Lower leg skin (tissue), 4 donors: ENCODE measurements around the gene GSN. TPM values are rescaled to one million over a fixed set of nuclear protein-coding genes. Genes with fewer than 3 reads are reported as not detected.

Experiments
- DNase-seq, 2 donors: peaks; one replicate each; pipeline ENCODE4 v3.0.0-alpha.2; 2019; ENCODE audit warnings: low spot score in 2 of 2
- H3K4me3 ChIP-seq: fragments of 200-600 bp; sonication (generic); 2 replicates; pipeline ENCODE4 v1.5.1; 2017; ENCODE audit warnings: mild to moderate bottlenecking, low read depth; ENCODE audit not compliant: poor library complexity, severe bottlenecking
- CTCF ChIP-seq, 3 donors: fragments of 450-650 bp; IDR thresholded peaks; one replicate each; pipeline ENCODE4 v1.5.1; 2016; ENCODE audit warnings: antibody characterized with exemption in 3 of 3, mild to moderate bottlenecking in 3 of 3, moderate library complexity in 2 of 3
- POLR2A ChIP-seq, 2 donors: fragments of 450-650 bp; IDR thresholded peaks; one replicate each; pipeline ENCODE4 v1.6.1; 2016 to 2017; ENCODE audit warnings: antibody characterized with exemption in 2 of 2, mild to moderate bottlenecking in 1 of 2, moderate library complexity in 1 of 2
- WGBS, 2 donors: methylation state at CpG; one replicate each; pipeline ENCODE4 v1.1.5; 2018; 5-methylcytosine and 5-hydroxymethylcytosine counted together
- intact Hi-C: fragments of 100-400 bp; cut with DNase I; formaldehyde crosslinking; loops from one replicate; pipeline ENCODE4 v1.15.0; 2023; ENCODE audit warnings: low total_unique reads
- total RNA-seq, 4 donors: library from RNA; depleted of rRNA; stranded (reverse); fragments of >200 nt; gene quantifications; one replicate each; pipeline ENCODE4 v1.1.0, GENCODE V29; 2016

Gene GSN
- total RNA-seq, 4 donors from 2014 or later = 835 to 2,031 (median 1,042) TPM

DNA sequence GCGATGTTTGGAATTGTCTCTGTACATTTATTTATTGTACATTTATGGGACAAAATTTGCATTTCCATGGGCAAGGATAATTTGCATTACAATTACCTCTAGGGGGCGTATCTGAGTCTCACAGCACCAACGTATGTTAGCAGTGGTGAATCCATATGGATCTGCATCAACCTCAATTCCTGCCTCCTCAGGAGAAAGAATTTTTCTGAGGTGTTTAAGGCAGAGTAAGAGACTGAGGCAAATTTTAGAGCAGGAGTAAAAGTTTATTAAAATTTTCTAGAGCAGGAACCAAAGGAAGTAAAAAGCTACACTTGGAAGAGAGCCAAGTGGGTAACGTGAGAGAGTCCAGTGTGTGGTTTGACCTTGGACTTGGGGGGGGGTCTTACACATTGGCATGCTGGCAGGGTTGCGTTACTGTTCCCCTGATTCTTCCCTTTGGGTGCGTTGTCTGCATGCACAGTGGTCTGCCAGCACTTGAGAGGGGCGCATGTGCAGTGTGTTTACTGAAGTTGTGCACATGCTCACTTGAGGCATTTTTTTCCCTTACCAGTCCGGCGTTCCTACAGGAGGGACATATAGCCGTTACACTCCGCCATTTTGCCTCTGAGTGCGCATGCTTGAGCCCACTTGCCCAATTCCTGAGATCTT is 45.3 kb upstream of the GSN start:
- intact Hi-C loops = loop anchor here (5.0 kb wide), 1 partner anchor 35 kb away; no protein-coding TSS in a partner anchor
- no peak for DNase-seq
- H3K4me3 ChIP-seq = no peak overlapping the region
- TF ChIP-seq POLR2A (IDR thresholded peaks at IDR 0.05) (no peak), CTCF (IDR thresholded peaks at IDR 0.05) (no peak)
- 62 to 64% methylated on average over 12 of the region's 12 CpGs for WGBS, 2 donors

DNA sequence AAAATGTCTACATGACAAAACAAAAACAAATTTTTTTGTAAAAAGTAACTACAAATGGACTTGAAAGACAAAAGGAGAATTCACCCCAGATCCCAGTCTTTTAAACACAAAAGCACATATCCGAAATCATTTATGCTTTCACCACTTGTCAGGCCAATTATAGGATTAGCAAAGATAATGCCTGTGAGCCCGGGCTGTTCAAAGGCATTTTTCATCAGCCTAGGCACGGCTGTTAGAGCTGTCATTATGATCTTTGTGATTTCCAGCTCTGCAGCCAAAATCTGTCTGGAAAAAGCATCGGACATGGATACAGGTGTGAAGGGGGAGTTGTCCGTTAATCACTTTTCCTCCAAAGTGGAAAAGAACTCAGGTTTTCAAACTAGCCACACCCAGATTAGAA is 42.7 kb upstream of the GSN start:
- no peak overlapping the region for H3K4me3 ChIP-seq
- no peak for DNase-seq
- no peak for TF ChIP-seq CTCF (IDR thresholded peaks at IDR 0.05)
- TF ChIP-seq POLR2A (IDR thresholded peaks at IDR 0.05) = no peak
- intact Hi-C loops = no loop called here
- WGBS, 2 donors = 71 to 86% methylated on average over 5 of the region's 5 CpGs

GRCh38 chr9:121226175-121226574 is 41.8 kb upstream of the GSN start:
- intact Hi-C loops = no loop called here
- TF ChIP-seq CTCF (IDR thresholded peaks at IDR 0.05) (no peak), POLR2A (IDR thresholded peaks at IDR 0.05) (no peak)
- 76 to 91% methylated on average over 2 of the region's 2 CpGs for WGBS, 2 donors
- no peak for DNase-seq
- no peak overlapping the region for H3K4me3 ChIP-seq

GRCh38 chr9:121227862-121228261 is 40.1 kb upstream of the GSN start:
- DNase-seq = no peak
- H3K4me3 ChIP-seq = no peak overlapping the region
- no peak for TF ChIP-seq CTCF (IDR thresholded peaks at IDR 0.05)
- TF ChIP-seq POLR2A (IDR thresholded peaks at IDR 0.05) = no peak
- intact Hi-C loops = no loop called here
- WGBS, 2 donors = 73 to 82% methylated on average over 4 of the region's 4 CpGs

GRCh38 chr9:121230256-121230655 is 37.7 kb upstream of the GSN start:
- WGBS, 2 donors = 76 to 85% methylated on average over 5 of the region's 5 CpGs
- no peak for DNase-seq
- TF ChIP-seq POLR2A (IDR thresholded peaks at IDR 0.05) = no peak
- TF ChIP-seq CTCF (IDR thresholded peaks at IDR 0.05) = no peak

DNA sequence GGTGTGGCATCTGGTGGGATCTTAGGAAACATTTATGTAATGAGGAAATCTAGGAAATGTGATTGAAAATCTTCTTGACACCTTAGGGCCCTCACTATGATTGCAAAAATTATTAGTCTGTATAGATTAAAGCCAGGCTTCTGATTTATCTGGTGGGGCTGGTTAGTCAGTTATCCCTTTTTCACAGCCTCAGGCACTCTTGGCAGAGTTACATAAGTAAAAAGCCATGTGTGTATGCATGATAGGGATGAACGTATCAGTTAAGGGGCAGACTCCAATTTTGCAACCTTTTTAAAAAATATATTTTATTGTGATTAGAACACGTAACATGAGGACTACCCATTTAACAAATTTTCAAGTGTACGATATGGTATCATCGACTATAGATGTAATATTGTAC is 35.7 kb upstream of the GSN start:
- no peak overlapping the region for H3K4me3 ChIP-seq
- 93% methylated on average over 4 of the region's 4 CpGs for WGBS, 2 donors
- intact Hi-C loops = no loop called here
- TF ChIP-seq CTCF (IDR thresholded peaks at IDR 0.05) = no peak
- TF ChIP-seq POLR2A (IDR thresholded peaks at IDR 0.05) = no peak
- no peak for DNase-seq

More at GRCh38 chr9:121230256-121230655, 37.7 kb upstream of the GSN start:
- intact Hi-C loops = no loop called here
- no peak overlapping the region for H3K4me3 ChIP-seq
